Tongue (tissue), 2 donors: ENCODE results near the gene RASGEF1B. TPM values are rescaled to one million over a fixed set of nuclear protein-coding genes. Genes with fewer than 3 reads are reported as not detected.

Source experiments
- DNase-seq: peaks from one replicate; pipeline ENCODE4 v3.0.0-alpha.2; 2015
- total RNA-seq: library from RNA; depleted of rRNA; stranded (reverse); fragments of >200 nt; gene quantifications from one replicate; pipeline ENCODE4 v1.2.3, GENCODE V29; 2014

RASGEF1B gene
- total RNA-seq, 1 donor from 2014 or later: 17.2 TPM

- no peak for DNase-seq
These were observed 76.5 kb downstream of the RASGEF1B start for GRCh38 chr4:81395239-81395638.

- DNase-seq: no peak
These were observed 79.5 kb downstream of the RASGEF1B start for GRCh38 chr4:81392164-81392563.

- no peak for DNase-seq
These were observed 82.0 kb downstream of the RASGEF1B start for GRCh38 chr4:81389720-81390119.

GRCh38 chr4:81380437-81380836 lies 91.3 kb downstream of the RASGEF1B start:
- DNase-seq: no peak

GRCh38 chr4:81378386-81378785 lies 93.3 kb downstream of the RASGEF1B start:
- DNase-seq: peak; percentile 70

GRCh38 chr4:81377191-81377590 lies 94.5 kb downstream of the RASGEF1B start:
- peak; percentile 20 for DNase-seq

- DNase-seq: peak; percentile 10
These were observed 95.0 kb downstream of the RASGEF1B start for GRCh38 chr4:81376720-81377119.
